Vagina (tissue), 2 donors: Measurements from ENCODE around the gene CROT.

Experiments
- POLR2AphosphoS5 ChIP-seq, 2 donors: sonication (generic); formaldehyde crosslinking; IDR thresholded peaks; one replicate each; pipeline ENCODE4 v1.9.0; 2017; ENCODE audit warnings: antibody characterized with exemption in 2 of 2, mild to moderate bottlenecking in 2 of 2, low read depth in 1 of 2; ENCODE audit not compliant: insufficient read depth in 1 of 2
- TF ChIP-seq, protein P1 (sequence below), 3 experiments: fragments of 450-650 bp in 2 of 3; fragments of 200-600 bp in 1 of 3; sonication (generic) in 1 of 3; IDR thresholded peaks; one replicate each; pipeline ENCODE4 v1.5.1; 2017 to 2019; ENCODE audit warnings: antibody characterized with exemption in 3 of 3, mild to moderate bottlenecking in 2 of 3, moderate library complexity in 2 of 3

DNA sequence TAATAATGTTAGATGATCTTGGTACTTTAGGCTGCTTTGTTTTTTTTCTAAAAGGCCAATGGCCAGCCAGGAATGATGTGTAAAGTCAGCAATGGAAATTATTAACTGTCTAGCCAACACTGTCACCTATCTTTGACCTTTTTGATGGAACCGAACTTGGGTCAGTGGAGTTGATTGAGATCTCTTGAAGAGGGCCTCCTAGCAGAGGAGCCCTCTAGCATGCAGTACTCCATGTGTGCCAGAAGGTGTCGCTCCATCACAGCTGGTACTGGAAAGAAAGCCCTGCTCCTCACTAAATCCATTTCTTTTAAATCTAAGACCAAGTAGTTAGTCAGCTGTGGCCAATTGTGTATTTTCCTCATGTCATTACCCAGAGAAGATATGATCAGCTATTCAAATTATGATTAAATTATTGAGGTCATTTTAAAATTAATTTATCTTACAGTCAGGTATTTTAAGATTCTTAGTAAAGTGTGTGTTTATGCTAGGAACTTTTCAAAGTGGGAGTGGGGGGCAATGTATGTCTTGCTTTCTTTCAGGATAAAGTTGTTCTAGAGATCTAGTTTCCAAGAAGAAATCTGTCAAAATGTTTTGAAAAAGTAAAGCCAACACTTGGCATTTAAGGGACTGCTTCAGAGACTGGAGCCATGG lies 33.1 kb upstream of the CROT start:
- TF ChIP-seq, protein P1, sequence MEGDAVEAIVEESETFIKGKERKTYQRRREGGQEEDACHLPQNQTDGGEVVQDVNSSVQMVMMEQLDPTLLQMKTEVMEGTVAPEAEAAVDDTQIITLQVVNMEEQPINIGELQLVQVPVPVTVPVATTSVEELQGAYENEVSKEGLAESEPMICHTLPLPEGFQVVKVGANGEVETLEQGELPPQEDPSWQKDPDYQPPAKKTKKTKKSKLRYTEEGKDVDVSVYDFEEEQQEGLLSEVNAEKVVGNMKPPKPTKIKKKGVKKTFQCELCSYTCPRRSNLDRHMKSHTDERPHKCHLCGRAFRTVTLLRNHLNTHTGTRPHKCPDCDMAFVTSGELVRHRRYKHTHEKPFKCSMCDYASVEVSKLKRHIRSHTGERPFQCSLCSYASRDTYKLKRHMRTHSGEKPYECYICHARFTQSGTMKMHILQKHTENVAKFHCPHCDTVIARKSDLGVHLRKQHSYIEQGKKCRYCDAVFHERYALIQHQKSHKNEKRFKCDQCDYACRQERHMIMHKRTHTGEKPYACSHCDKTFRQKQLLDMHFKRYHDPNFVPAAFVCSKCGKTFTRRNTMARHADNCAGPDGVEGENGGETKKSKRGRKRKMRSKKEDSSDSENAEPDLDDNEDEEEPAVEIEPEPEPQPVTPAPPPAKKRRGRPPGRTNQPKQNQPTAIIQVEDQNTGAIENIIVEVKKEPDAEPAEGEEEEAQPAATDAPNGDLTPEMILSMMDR (IDR thresholded peaks at IDR 0.05) = peak; percentile 92 to 97 (median 96)
- peak in 1 of 2 donors; percentile 27 for TF ChIP-seq POLR2AphosphoS5 (IDR thresholded peaks at IDR 0.05; ENCODE audit: insufficient read depth in 1 of 2, low read depth in 1 of 2)
